GM12872 (cell line): Measurements from ENCODE around the gene AQP2.

Source experiments
- CTCF ChIP-seq: IDR thresholded peaks from 3 replicates; pipeline ENCODE4 v1.5.1; 2011; ENCODE audit warnings: low read depth, mild to moderate bottlenecking, low read length, moderate library complexity; ENCODE audit not compliant: insufficient read depth

The AQP2 gene

GRCh38 chr12:49936925-49937324 lies 13.6 kb upstream of the AQP2 start:
- TF ChIP-seq CTCF, result no peak

- TF ChIP-seq CTCF, result no peak
Measured at GRCh38 chr12:49937639-49938300, 12.8 kb upstream of the AQP2 start.

GRCh38 chr12:49939307-49939706 lies 11.2 kb upstream of the AQP2 start:
- TF ChIP-seq CTCF, result no peak

GRCh38 chr12:49939707-49940106 lies 10.8 kb upstream of the AQP2 start:
- no peak for TF ChIP-seq CTCF

- TF ChIP-seq CTCF, result no peak
Measured at GRCh38 chr12:49941556-49942511, 8.7 kb upstream of the AQP2 start.

- no peak for TF ChIP-seq CTCF
Measured at GRCh38 chr12:49942512-49942893, 8.0 kb upstream of the AQP2 start.

GRCh38 chr12:49942921-49943624 lies 7.5 kb upstream of the AQP2 start:
- no peak for TF ChIP-seq CTCF
